ENCODE results near the gene MALT1.

GRCh38 chr18:58772161-58772560 lies 100.9 kb downstream of the MALT1 start:
- no peak for TF ChIP-seq CTCF (conservative IDR thresholded peaks at IDR 0.05; ENCODE audit: low read length)
- TF ChIP-seq EZH2phosphoT487 (IDR thresholded peaks at IDR 0.05; ENCODE audit: borderline replicate concordance, low read depth, low read length): no peak

Data from OCI-LY7 (cell line).